ENCODE data around the gene RASGRF2. TPM values are rescaled to one million over a fixed set of nuclear protein-coding genes. Genes with fewer than 3 reads are reported as not detected.

RASGRF2 gene
- total RNA-seq, 1 donor from 2014 or later: 8.2 TPM

DNA sequence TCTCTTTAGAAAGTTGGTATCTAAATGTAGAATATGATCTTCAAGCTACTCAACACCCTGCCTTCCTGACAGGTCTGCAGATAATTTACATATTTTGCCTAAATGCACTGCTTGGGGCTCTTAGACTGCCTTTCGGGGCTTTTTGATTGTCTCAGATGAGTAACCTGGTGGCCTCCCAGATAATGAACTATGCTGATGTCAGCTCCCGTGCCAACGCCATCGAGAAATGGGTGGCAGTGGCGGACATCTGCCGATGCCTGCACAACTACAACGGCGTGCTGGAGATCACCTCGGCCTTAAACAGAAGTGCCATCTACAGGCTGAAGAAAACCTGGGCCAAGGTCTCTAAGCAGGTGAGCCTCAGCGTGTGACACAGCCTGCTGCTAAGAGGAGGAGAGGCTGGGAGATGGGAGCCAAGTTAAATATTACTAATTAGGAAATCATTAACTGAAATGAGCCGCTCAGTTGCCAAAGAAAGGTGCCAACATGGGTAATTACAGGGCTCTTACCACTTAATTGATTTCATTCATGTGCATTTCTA lies 252.1 kb downstream of the RASGRF2 start:
- intact Hi-C loops (cut with DNase I): no loop called here
- DNase-seq (ENCODE audit: low spot score): no peak

DNA sequence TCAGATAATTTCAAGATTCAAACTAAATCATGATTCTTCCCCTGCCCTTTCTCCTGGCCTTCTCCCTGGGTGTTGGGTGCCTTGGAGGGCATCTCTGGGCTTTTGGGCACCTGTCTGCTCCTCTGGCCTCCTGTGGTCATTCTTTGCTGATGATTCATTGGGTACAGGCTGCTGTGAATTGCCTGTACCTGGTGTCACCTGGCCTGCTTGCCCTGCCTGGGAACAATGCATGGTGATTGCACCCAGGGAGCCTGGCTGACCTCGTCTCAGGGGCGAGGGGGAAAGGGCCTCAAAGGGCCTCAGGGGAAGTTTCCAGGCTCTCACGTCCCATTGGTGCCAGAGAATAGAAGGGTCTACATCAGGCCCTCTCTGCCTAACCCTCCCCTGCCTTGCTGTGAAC lies 252.9 kb downstream of the RASGRF2 start:
- intact Hi-C loops (cut with DNase I): no loop called here
- DNase-seq (ENCODE audit: low spot score): no peak

DNA sequence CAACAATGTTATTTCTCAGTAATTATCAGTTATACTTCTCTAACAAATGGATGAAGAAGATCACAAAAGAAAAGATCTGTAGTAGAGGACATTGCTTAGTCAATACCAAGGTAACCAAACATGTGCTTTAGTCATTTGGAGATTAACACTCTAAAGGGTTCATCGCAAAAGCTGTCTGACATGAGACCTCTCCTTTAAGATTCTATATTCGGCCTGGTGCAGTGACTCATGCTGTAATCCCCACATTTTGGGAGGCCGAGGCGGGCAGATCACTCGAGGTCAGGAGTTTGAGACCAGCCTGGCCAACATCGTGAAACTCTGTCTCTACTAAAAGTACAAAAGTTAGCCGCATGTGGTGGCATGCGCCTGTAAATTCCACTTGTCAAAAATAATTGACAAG lies 254.7 kb downstream of the RASGRF2 start:
- intact Hi-C loops (cut with DNase I): no loop called here
- DNase-seq (ENCODE audit: low spot score): no peak

DNA sequence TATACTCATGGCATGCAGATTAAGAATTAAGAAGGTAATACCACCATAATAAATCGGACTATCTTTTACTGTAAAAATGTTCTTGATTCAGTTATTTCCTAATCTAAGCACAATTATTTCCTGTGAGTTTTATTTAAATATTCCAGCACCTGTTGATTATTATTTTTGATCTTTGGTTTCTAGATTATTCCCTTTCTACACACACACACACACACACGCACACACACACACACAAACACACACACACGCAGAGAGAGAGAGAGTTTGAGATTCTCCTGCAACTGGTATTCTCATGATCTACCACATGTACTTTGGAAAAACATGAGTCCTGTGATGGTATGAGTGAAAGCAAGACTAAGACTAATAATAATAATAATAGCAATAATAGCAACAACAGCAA lies 256.0 kb downstream of the RASGRF2 start:
- intact Hi-C loops (cut with DNase I): no loop called here
- DNase-seq (ENCODE audit: low spot score): no peak

DNA sequence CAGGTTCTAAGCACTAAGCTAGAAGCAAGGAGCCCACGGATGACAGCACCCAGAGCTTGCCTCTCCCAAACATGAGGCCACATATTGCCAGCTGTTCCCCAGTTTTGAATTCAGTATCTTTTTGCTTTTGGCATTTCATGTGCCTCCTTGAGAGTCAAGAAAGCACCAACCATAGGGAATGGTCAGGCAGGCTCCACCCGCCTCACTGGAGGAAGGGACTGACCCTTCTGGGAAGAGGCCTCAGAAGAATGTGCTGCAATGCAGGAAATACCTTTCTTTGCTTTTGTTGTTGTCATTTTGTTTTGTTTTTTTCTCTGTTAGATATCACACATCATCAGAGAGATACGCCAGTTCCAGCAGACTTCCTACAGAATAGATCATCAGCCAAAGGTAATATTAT lies 259.2 kb downstream of the RASGRF2 start:
- intact Hi-C loops (cut with DNase I): no loop called here
- DNase-seq (ENCODE audit: low spot score): no peak

DNA sequence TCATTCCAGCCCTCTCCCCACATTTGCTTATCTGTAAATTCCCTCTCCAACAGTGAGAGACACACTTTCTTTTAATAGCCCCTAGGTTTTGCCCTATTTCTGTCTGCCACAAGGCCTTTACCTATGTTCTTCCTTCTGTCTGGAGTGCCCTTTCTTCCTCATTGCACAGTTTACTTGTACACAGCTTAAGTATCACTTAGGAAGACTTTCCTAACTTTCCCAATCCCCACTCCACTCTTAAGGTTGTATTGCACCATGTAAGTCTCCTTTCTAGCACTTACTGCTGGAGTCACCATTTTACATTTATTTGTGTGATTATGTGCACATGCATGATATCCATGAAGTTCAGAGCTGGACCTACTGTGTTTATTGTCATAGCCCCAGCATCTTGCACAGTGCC lies 262.1 kb downstream of the RASGRF2 start:
- no peak for DNase-seq (ENCODE audit: low spot score)
- intact Hi-C loops (cut with DNase I): no loop called here

DNA sequence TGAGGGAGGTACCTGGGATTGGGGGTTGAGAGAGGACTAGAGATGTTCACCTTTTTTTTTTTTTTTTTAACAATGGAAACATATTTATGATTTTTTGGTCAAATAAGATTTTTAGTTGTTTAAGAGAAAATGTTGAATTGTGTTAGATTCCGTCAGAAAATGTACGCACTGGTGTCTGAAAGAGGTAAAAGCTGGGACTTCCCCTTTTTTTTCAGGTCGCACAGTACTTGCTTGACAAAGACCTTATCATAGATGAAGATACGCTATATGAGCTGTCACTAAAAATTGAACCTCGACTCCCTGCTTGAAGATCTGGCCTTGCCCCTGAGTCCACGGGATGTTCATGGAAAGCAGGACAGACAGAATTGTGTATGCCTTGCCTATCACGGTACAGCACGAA lies 265.3 kb downstream of the RASGRF2 start:
- no peak for DNase-seq (ENCODE audit: low spot score)
- intact Hi-C loops (cut with DNase I): no loop called here

DNA sequence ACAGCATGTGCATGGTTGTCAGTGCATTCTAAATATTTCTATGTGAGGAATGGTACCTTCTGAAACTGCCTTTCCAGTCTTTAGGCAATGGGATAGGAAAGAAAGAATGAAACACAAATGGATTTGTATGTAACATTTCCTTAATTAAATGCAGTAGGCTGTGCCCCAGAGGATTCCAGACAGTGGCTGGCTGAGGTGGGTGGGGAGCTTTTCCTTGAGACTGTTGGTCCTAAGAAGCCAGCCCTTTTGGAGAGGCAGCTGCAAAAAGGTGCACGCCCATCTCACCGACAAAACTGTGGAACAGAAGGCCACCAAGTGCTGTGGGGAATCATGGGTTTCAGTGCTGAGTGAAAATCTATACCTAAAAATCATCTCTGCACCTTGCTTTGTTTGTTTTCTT lies 266.1 kb downstream of the RASGRF2 start:
- intact Hi-C loops (cut with DNase I): no loop called here
- no peak for DNase-seq (ENCODE audit: low spot score)

DNA sequence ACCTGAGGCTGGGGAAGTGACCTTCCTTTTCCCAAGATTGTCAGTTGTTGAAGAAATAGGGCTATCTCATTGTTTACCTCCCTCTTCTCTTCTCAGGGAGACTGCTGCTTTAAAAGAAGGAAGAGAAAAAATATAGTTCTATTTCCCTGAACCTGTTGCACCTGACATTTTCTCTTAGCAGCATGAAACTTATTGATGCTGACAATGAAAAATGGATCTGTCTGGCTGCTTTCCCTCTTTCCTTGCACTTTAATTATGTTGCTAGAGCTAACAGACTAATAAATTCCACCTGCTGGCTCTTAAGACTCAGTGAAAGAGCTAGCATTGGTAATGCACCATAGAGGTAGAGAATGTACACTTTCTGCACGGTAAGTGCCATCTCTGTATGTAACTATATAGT lies 266.8 kb downstream of the RASGRF2 start:
- no peak for DNase-seq (ENCODE audit: low spot score)
- intact Hi-C loops (cut with DNase I): no loop called here

DNA sequence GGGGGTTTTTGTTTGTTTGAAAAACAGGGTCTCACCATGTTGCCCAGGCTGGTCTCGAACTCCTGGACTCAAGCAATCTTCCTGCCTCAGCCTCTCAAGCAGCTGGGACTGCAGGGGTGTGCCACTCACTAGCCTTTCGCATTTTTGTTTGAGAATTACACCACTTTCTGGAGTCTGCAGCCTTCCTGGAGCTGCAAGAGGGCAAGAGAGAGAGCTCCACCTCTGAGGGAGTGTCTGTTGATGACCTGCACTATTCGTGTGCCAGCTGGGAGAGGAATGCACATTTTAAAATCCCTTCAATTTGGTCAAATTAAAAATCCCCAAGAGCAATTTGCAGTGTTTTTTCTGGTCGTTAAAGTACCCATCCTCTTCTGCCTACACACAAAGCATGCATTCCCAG lies 267.9 kb downstream of the RASGRF2 start:
- intact Hi-C loops (cut with DNase I): no loop called here
- DNase-seq (ENCODE audit: low spot score): no peak

DNA sequence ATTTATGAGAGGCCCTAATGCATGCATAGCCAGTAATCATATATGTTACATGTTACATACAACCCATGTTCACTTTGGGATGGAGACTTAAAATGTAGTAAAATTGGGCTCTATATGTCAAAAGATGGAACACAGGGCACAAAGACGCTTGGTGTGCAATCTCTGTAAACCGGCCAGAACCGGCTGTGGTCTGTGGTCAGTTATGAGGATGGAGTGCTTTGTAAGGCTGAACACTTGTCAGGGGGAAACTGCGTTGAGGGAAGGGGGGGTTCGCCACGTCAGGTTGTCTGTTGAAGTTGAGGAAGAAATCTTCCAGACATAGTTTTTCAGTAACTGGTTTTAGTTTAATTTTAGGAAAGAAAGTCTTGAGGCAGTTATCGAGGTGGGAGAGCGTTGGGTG lies 270.3 kb downstream of the RASGRF2 start:
- DNase-seq (ENCODE audit: low spot score): no peak
- intact Hi-C loops (cut with DNase I): loop anchor here (5.0 kb wide), 1 partner anchor 72 kb away; the partner anchor contains the start of gene ZCCHC9

DNA sequence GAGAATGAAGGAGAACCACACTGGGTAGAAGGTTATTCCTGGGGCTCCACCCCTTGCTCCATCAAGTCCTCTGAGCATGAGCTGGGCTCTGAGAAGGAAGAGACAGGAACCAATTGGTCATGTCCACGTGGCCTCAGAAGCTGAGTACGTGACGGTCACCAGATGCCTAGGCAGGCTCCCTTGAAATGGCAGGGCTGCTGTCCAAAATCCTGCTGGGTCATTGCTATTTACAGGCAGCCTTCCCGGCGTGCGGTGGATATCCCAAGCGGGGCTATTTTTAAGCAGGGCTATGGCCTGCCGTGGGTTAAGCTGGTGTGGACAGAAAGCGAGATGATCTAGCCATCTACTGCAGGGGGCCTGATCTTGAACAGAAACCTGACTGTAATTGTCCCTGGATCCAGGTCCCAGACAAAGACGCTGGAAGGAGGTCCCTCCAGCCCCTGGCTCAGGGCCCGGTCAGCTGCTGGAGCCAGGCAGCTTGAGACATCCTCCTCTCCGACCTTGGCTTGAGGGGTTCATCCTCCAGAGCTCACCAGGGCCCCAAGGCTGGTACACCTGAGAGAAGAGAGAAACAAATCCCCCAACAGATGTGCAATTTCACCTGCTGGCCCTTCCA lies 272.4 kb downstream of the RASGRF2 start:
- intact Hi-C loops (cut with DNase I): loop anchor here (5.0 kb wide), 1 partner anchor 70 kb away; the partner anchor contains the start of gene ZCCHC9
- peak; percentile 91 for DNase-seq (ENCODE audit: low spot score)

DNA sequence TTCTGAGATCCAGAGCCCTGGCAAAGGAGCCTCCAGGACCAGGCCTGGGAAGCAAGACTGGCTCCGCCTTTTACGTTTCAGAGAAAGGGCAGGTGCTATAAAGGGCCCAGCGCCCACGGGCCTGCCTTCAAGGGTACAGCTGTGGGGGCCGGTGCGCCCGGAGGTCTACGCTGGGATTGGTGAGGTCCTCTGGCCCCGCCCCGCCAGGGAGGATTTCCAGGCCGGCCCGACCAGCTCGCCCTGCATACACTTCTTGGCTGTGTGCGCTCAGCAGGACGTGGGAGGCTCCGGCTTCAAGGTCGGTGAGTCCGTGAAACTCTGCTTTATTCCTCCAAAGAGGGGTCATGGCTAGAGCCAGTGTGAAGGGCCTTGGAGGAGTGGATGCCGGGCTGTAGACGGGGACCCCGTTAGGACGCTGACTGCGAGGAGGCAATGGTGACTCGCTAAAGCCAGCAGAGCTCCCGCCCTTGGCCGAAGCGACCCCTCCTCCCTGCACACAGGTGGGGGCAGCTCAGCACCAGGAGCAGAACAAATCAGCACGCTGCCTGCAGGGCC lies 273.0 kb downstream of the RASGRF2 start, which contains the start of gene CKMT2:
Gene CKMT2 (plus strand): TSS at position 243 of the 555 bp plus-strand sequence. CDS start 17,811 bp downstream, outside the sequence.
- DNase-seq (ENCODE audit: low spot score): peak; percentile 94
- intact Hi-C loops (cut with DNase I): loop anchor here (5.0 kb wide), 1 partner anchor 69 kb away; the partner anchor contains the start of gene ZCCHC9

DNA sequence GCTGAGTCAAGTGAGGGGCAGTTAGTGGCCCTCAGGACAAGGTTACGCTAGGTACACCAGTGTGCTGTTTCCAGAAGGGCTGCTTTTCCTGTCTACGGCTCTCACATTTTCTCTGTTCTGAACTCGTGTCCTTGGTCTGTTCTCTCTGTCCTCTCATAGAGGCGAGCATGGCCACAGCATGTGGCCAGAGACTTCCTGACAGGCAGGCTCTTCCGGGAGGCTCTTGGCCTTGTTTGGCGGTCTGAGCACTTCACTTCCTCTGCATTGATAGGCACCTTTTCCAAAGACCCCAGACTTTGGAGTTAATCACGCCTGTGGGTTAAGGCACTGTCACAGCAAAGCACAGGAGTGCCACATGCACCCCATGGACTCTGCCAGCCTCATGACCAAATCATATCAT lies 274.1 kb downstream of the RASGRF2 start:
- no peak for DNase-seq (ENCODE audit: low spot score)
- intact Hi-C loops (cut with DNase I): loop anchor here (5.0 kb wide), 1 partner anchor 68 kb away; the partner anchor contains the start of gene ZCCHC9

DNA sequence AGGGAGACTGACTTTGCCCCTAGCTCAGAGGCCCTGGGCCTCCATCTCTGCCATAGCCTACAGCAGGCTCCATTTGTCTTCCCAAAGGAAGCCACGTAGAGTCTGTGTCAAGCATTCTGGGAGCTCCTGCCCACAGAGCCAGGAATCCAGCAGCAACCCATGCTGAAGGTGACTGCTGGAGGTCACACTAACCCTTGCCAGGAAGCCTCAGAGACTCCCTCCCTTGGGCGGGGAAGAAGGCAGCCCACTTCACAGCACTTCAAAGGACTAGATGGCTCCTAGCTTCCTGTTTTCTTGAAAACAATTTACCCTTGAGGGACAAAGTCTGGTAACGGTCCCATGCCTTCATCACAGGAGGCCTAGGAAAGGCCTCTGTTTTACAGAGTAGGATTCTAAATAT lies 274.6 kb downstream of the RASGRF2 start:
- no peak for DNase-seq (ENCODE audit: low spot score)
- intact Hi-C loops (cut with DNase I): loop anchor here (5.0 kb wide), 1 partner anchor 68 kb away; the partner anchor contains the start of gene ZCCHC9

DNA sequence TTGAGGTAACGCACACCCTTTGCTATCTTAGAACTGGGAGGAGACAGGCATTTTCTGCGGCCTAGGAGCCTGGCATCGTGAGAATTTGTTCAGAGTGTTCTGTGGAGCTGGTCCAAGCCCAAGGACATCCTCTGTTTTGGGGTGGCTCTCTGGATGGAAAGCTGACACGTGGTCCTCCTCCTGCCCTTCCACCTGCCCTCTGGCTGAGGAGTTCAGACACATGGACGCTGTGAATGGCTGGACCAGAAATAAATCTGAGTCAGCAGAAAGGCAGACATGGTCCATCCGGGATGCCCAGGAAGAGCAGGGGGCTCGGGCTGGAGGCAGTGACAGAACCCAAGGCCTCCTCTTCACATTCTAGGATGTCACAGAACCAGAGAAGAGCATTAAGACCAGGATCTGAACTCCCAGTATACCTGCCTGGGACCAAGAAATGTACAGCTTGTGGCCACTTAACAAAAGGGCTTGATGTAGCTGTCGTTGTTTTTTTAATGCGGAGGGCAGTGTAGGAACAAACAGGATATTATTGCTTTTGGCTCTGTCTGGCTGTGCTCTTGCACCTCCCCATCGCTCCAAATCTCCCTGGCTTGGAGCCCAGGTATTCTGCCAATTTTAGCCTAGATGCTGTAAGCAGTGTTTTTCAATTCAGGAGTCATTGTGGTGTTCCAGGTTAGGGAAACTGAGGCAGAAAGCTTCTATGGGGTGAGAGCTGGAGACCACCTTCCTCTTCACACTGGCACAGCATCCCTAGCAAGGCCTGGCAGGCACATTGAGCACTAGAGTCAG lies 275.3 kb downstream of the RASGRF2 start:
- intact Hi-C loops (cut with DNase I): no loop called here
- DNase-seq (ENCODE audit: low spot score): no peak

DNA sequence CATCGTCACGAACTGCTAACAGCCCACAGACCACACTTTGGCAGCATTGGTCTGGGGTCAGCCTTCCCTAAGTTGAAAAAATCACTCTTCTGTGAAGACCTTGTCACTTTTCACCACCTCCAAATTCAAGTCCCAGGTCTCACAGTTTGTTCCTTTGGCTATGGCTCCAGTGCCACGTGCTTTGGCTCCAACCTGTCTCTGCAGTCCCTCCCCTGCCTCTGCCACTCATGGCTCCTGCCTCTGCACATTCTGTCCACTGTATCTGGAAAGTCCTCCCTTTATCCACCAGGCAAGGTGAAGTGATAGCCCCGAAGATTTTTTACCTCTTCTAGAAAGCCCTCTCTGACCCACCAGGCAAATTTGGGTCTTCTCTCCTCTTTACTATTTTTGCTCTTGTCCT lies 278.3 kb downstream of the RASGRF2 start:
- intact Hi-C loops (cut with DNase I): no loop called here
- DNase-seq (ENCODE audit: low spot score): no peak

DNA sequence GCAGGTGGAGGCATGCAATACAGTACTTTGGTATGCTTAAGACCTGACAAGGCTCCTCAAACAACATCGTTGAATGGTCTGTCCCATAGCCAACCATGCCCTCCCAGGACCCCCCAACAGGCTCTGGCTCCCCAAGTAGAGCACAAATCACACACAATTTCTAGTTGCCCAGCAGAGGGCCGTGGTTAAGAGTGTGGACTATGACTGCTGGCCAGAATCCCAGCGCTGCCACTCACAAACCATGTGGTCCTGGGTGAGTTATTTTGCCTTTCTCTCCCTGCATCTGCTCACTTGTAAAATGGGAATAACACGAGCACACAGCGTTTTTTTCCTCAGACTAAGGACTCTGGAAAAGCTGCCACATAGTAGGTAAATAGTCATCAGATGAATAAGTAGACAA lies 279.4 kb downstream of the RASGRF2 start:
- DNase-seq (ENCODE audit: low spot score): no peak
- intact Hi-C loops (cut with DNase I): no loop called here

DNA sequence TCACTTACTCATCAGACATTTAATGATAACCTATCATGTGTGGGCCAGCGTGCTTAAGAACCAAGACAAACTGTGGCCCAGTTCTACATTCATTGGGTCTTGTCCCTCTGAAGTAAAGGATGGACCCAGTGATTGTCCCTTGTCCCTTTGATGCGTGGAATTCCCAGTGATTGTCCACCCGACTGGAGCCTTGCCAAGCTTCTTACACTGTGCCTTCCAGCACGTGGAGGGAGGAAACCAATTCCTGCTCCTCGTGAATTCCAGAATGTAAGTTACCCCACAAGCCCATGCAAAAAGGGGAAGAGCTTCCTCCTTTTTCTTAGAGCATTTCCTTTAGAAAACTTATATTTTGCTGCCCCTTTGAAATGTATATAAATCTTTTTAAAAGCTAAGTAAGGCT lies 280.8 kb downstream of the RASGRF2 start:
- no peak for DNase-seq (ENCODE audit: low spot score)

DNA sequence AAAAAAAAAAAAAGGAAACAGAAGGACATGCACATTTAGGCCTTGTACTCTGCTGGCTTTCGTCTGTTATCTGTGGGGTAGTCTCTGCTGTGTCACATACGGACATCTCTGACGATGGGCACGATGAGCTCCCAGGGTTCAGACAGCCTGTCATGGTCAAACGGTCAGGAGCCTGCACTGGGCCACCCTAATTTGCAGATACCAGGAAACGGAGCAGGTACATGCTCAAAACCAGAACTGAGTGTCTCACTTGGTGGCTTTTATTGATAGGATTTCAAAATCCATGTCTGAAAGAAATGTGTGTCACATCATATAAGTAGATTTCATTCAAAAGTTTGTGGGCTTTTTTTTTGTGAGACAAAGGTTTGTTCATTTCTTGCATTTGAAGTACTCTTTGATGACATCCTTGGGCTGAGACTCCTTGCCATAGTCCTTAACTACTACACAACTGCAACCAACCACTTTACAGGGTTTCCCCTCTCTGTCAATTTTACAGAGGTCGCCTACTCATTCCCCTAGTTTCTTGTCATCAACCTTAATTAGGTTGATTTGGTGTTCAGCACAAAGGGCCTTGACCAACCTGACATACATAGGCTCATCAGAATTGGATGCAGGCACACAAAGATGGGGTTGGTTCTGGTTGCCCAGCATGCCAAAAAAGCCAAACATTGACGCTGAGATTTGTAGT lies 281.9 kb downstream of the RASGRF2 start:
- intact Hi-C loops (cut with DNase I): no loop called here
- no peak for DNase-seq (ENCODE audit: low spot score)

More for the DNA sequence above, 280.8 kb downstream of the RASGRF2 start:
- intact Hi-C loops (cut with DNase I): no loop called here
